Measurements from ENCODE around the gene GSX2. TPM values are rescaled to one million over a fixed set of nuclear protein-coding genes. Genes with fewer than 3 reads are reported as not detected.

The GSX2 gene
- total RNA-seq, 2 experiments from 2014 or later: not detected

- no peak overlapping the region for H3K27ac Mint-ChIP-seq
- ATAC-seq (no peak), DNase-seq (no peak)
- no peaks in the 10 kb centered on the region for H3K36me3 Mint-ChIP-seq (ENCODE audit: low read depth)
- no peaks in the 10 kb centered on the region for H3K9me3 Mint-ChIP-seq
- TF ChIP-seq, protein P1, sequence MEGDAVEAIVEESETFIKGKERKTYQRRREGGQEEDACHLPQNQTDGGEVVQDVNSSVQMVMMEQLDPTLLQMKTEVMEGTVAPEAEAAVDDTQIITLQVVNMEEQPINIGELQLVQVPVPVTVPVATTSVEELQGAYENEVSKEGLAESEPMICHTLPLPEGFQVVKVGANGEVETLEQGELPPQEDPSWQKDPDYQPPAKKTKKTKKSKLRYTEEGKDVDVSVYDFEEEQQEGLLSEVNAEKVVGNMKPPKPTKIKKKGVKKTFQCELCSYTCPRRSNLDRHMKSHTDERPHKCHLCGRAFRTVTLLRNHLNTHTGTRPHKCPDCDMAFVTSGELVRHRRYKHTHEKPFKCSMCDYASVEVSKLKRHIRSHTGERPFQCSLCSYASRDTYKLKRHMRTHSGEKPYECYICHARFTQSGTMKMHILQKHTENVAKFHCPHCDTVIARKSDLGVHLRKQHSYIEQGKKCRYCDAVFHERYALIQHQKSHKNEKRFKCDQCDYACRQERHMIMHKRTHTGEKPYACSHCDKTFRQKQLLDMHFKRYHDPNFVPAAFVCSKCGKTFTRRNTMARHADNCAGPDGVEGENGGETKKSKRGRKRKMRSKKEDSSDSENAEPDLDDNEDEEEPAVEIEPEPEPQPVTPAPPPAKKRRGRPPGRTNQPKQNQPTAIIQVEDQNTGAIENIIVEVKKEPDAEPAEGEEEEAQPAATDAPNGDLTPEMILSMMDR (IDR thresholded peaks at IDR 0.05): no peak
- H3K4me3 Mint-ChIP-seq: no peak overlapping the region
- peaks cover 7% of the 10 kb centered on the region for H3K4me1 Mint-ChIP-seq (ENCODE audit: low read depth)
- ChIA-PET POLR2A (no interaction called here), CTCF (no interaction called here)
- intact Hi-C loops (cut with micrococcal nuclease): no loop called here
- peaks cover 9% of the 10 kb centered on the region for H3K27me3 Mint-ChIP-seq
Measured at GRCh38 chr4:54139332-54139731, 39.4 kb downstream of the GSX2 start.

DNA sequence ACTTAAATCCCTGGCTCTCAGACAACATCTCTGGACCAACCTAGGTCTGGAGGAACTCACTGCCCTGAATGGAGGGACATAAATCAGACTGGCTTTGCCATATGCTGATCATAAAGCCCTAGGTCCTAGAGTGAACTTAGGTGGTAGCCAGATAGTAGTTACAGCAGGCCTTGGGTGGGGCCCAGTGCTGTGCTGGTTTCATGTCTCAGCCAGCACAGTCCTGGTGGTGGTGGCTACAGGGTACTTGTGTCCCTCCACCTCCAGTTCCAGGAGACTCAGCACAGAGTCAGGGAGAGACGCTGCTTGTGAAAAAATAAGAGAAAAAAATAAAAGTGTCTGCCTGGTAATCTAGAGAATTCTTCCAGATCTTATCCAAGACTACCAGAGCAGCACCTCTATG lies 40.3 kb downstream of the GSX2 start:
- H3K27ac Mint-ChIP-seq: no peak overlapping the region
- H3K36me3 Mint-ChIP-seq (ENCODE audit: low read depth): no peaks in the 10 kb centered on the region
- H3K27me3 Mint-ChIP-seq: peaks cover 9% of the 10 kb centered on the region
- POLR2A ChIA-PET: no interaction called here
- ATAC-seq (no peak), DNase-seq (no peak)
- TF ChIP-seq, protein P1 (IDR thresholded peaks at IDR 0.05): no peak
- intact Hi-C loops (cut with micrococcal nuclease): no loop called here
- H3K4me1 Mint-ChIP-seq (ENCODE audit: low read depth): peaks cover 14% of the 10 kb centered on the region
- no peaks in the 10 kb centered on the region for H3K9me3 Mint-ChIP-seq
- H3K4me3 Mint-ChIP-seq: no peak overlapping the region
- CTCF ChIA-PET: no interaction called here

GRCh38 chr4:54144199-54144598 lies 44.2 kb downstream of the GSX2 start:
- H3K36me3 Mint-ChIP-seq (ENCODE audit: low read depth): no peaks in the 10 kb centered on the region
- peaks cover 4% of the 10 kb centered on the region for H3K9me3 Mint-ChIP-seq
- POLR2A ChIA-PET: no interaction called here
- no peaks in the 10 kb centered on the region for H3K27me3 Mint-ChIP-seq
- ATAC-seq (no peak), DNase-seq (no peak)
- TF ChIP-seq, protein P1 (IDR thresholded peaks at IDR 0.05): no peak
- CTCF ChIA-PET: interaction anchor here (1.2 kb wide), 1 partner anchor 89 kb away, joined by 3 read pairs; no protein-coding TSS in a partner anchor
- peaks cover 17% of the 10 kb centered on the region for H3K4me1 Mint-ChIP-seq (ENCODE audit: low read depth)
- H3K27ac Mint-ChIP-seq: no peak overlapping the region
- H3K4me3 Mint-ChIP-seq: no peak overlapping the region
- intact Hi-C loops (cut with micrococcal nuclease): no loop called here

DNA sequence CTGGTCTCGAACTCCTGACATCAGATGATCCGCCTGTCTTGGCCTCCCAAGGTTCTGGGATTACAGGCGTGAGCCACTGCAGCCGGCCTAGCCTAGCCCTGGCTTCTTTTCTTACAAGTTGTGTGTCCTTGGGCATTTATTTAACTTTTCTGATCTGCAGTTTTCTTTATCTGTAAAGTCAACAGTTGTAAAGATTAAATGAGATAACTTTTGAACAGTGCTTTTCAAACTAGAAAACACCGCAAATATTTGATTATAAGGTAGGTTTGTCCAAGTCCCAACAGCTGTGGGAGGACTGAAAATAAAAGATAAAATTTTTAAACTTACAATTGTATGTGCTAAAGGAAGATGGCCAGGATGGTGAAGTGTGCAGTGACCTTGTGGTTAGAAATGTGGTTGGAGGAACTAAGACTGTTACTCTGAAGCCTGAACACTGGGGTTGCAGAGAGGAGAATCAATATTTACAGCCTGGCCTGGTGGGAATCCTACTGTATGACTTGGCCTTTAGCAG lies 44.8 kb downstream of the GSX2 start:
- CTCF ChIA-PET: no interaction called here
- POLR2A ChIA-PET: no interaction called here
- no peak overlapping the region for H3K27ac Mint-ChIP-seq
- no peaks in the 10 kb centered on the region for H3K36me3 Mint-ChIP-seq (ENCODE audit: low read depth)
- peak; percentile 7 for DNase-seq
- peaks cover 17% of the 10 kb centered on the region for H3K4me1 Mint-ChIP-seq (ENCODE audit: low read depth)
- no peak for ATAC-seq
- H3K27me3 Mint-ChIP-seq: no peaks in the 10 kb centered on the region
- TF ChIP-seq, protein P1 (IDR thresholded peaks at IDR 0.05): no peak
- peaks cover 4% of the 10 kb centered on the region for H3K9me3 Mint-ChIP-seq
- intact Hi-C loops (cut with micrococcal nuclease): no loop called here
- H3K4me3 Mint-ChIP-seq: no peak overlapping the region

DNA sequence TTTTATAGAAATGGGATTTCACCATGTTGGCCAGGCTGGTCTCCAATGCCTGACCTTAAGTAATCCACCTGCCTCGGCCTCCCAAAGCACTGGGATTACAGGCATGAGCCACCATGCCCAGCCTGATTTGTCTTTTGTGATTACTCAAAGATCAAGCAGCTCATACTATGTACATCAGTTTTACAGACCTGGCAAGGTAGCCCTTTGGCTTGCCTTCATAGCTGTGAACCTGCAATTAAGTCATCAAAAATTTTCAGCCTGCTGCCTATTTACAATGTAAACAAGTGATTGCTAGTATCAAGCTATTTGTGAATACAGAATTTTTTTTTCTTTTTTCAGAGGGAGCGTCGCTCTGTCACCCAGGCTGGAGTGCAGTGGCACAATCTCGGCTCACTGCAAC lies 46.2 kb downstream of the GSX2 start:
- Mint-ChIP-seq H3K4me3 (no peak overlapping the region), H3K27me3 (no peaks in the 10 kb centered on the region), H3K36me3 (ENCODE audit: low read depth) (no peaks in the 10 kb centered on the region), H3K4me1 (ENCODE audit: low read depth) (peaks cover 17% of the 10 kb centered on the region), H3K27ac (no peak overlapping the region), H3K9me3 (peaks cover 4% of the 10 kb centered on the region)
- ChIA-PET CTCF (no interaction called here), POLR2A (no interaction called here)
- no peak for ATAC-seq
- intact Hi-C loops (cut with micrococcal nuclease): no loop called here
- TF ChIP-seq, protein P1 (IDR thresholded peaks at IDR 0.05): no peak
- DNase-seq: no peak

Measured in activated CD8-positive, alpha-beta T cell treated with anti-CD3 and anti-CD28 coated beads for 36 hours (primary cell).